NT2/D1 (cell line): Measurements from ENCODE around the gene GPD1L.

Experiments
- SUZ12 ChIP-seq: IDR thresholded peaks from 2 replicates; pipeline ENCODE4 v1.6.1; 2011; ENCODE audit not compliant: insufficient read length, insufficient read depth; ENCODE audit errors: extremely low read depth
- YY1 ChIP-seq: IDR thresholded peaks from 2 replicates; pipeline ENCODE4 v1.6.1; 2011; ENCODE audit not compliant: insufficient read length, insufficient read depth
- ZNF274 ChIP-seq: IDR thresholded peaks from 2 replicates; pipeline ENCODE4 v1.6.1; 2011; ENCODE audit warnings: mild to moderate bottlenecking, low read depth, low read length

DNA sequence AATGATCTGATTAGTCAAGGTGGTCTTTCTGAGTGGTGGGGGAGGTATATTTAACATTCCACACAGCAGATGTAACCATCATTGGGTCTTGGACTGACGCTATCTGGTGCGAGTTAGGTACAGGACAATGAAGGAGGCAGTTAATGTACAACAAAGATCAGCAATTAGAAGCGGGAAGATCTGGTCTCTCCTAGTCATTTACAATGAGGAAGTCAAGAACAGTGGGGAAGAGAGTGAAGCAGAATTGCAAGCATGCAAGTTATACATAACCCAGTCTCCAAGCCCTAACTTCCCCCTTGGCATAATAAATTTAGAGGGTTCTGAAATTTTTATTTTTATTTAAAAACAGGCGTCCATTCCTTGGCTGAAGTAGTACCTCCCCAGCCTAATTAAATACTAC is 14.1 kb downstream of the GPD1L start:
- TF ChIP-seq SUZ12, result no peak
- no peak for TF ChIP-seq ZNF274
- no peak for TF ChIP-seq YY1
